H1 (cell line): ENCODE measurements around the gene GRIK4. TPM values are rescaled to one million over a fixed set of nuclear protein-coding genes. Genes with fewer than 3 reads are reported as not detected.

Experiments
- CTCF ChIA-PET: fragments of 300-600 bp; sonication (Branson Sonifier 250); formaldehyde crosslinking; loops from one replicate; lab custom pipeline; 2021; ENCODE audit not compliant: partially characterized antibody; lab: Charles Lee
- POLR2A ChIA-PET: fragments of 300-600 bp; sonication (Branson Sonifier 250); formaldehyde crosslinking; loops from one replicate; lab custom pipeline; 2021; ENCODE audit warnings: inconsistent platforms; ENCODE audit not compliant: partially characterized antibody; lab: Charles Lee
- DNase-seq, 2 experiments: peaks; one replicate each; pipeline versions ENCODE4 v3.0.0 to v3.0.0-alpha.2; 2010 to 2022; ENCODE audit warnings: low spot score in 2 of 2, low read depth in 1 of 2, mixed read lengths in 1 of 2
- FAIRE-seq: peaks from 2 replicates; lab custom pipeline; 2011; peaks lifted over from hg19 to GRCh38; lab: Jason Lieb, UNC
- H2AFZ ChIP-seq: 2 replicates; pipeline ENCODE4 v1.8.1; 2012; ENCODE audit warnings: low read length, inconsistent platforms
- H2AK5ac ChIP-seq: 2 replicates; pipeline ENCODE4 v1.6.1; 2013; ENCODE audit warnings: low read depth, low read length
- H2BK120ac ChIP-seq: replicated peaks from 2 replicates; pipeline ENCODE3; 2013; ENCODE audit warnings: low read depth, low read length, inconsistent platforms
- H2BK12ac ChIP-seq: 2 replicates; pipeline ENCODE4 v1.6.1; 2013; ENCODE audit warnings: low read depth, low read length
- H2BK15ac ChIP-seq: 2 replicates; pipeline ENCODE4 v1.6.1; 2013; ENCODE audit warnings: low read length
- H2BK20ac ChIP-seq: 2 replicates; pipeline ENCODE4 v1.6.1; 2013; ENCODE audit warnings: low read length
- H2BK5ac ChIP-seq: 2 replicates; pipeline ENCODE4 v1.6.1; 2013; ENCODE audit warnings: low read depth, low read length
- H3K14ac ChIP-seq: 2 replicates; pipeline ENCODE4 v1.6.1; 2013; ENCODE audit warnings: inconsistent platforms; ENCODE audit not compliant: insufficient read length
- H3K18ac ChIP-seq: 2 replicates; pipeline ENCODE4 v1.6.1; 2013; ENCODE audit warnings: low read length; ENCODE audit errors: extremely low read depth
- H3K23ac ChIP-seq: 2 replicates; pipeline ENCODE4 v1.6.1; 2013; ENCODE audit warnings: inconsistent platforms; ENCODE audit not compliant: insufficient read length
- H3K23me2 ChIP-seq: 2 replicates; pipeline ENCODE4 v1.6.1; 2013; ENCODE audit warnings: low read depth, low read length
- H3K27ac ChIP-seq: 2 replicates; pipeline ENCODE4 v1.6.1; 2011; ENCODE audit warnings: low read depth, low read length, inconsistent platforms
- H3K27me3 ChIP-seq, 4 experiments: replicated peaks in 1 of 4; 1 replicate in 1 of 4; 2 replicates in 3 of 4; pipeline versions ENCODE4 v1.6.1 to v1.8.1; 2011 to 2013; ENCODE audit warnings: low read length in 3 of 4, mild to moderate bottlenecking in 3 of 4, inconsistent platforms in 2 of 4, mixed read lengths in 2 of 4, moderate library complexity in 1 of 4; ENCODE audit not compliant: control insufficient read depth in 3 of 4, insufficient read depth in 3 of 4; ENCODE audit errors: extremely low read depth in 1 of 4
- H3K36me3 ChIP-seq, 4 experiments: 2 replicates each; pipeline versions ENCODE4 v1.6.1 to v1.8.1; 2011 to 2013; ENCODE audit warnings: mild to moderate bottlenecking in 4 of 4, low read length in 3 of 4, moderate library complexity in 2 of 4, control low read depth in 1 of 4, inconsistent platforms in 1 of 4; ENCODE audit not compliant: insufficient read depth in 4 of 4, control insufficient read depth in 2 of 4
- H3K4ac ChIP-seq: replicated peaks from 2 replicates; pipeline ENCODE3; 2013; ENCODE audit warnings: low read length, low read depth, mixed read lengths, inconsistent platforms; ENCODE audit not compliant: insufficient read length
- H3K4me1 ChIP-seq, 4 experiments: replicated peaks in 1 of 4; 1 replicate in 1 of 4; 2 replicates in 3 of 4; pipeline versions ENCODE4 v1.6.1 to v1.8.1; 2011 to 2013; ENCODE audit warnings: low read length in 3 of 4, inconsistent platforms in 2 of 4, mixed read lengths in 1 of 4; ENCODE audit not compliant: insufficient read depth in 4 of 4, control insufficient read depth in 3 of 4
- H3K4me2 ChIP-seq, 2 experiments: 2 replicates each; pipeline versions ENCODE4 v1.6.1 to v1.8.1; 2011 to 2013; ENCODE audit warnings: low read depth in 2 of 2, low read length in 2 of 2, control low read depth in 1 of 2, inconsistent platforms in 1 of 2, mild to moderate bottlenecking in 1 of 2; ENCODE audit not compliant: insufficient read depth in 1 of 2
- H3K4me3 ChIP-seq, 4 experiments: fragments of 200-600, 300-600 bp in 1 of 4; sonication (generic), shearing (Covaris generic), sonication (Bioruptor Twin) in 1 of 4; 2 replicates each; pipeline versions ENCODE4 v1.5.1 to v1.8.1; 2011 to 2016; ENCODE audit warnings: low read length in 4 of 4, low read depth in 3 of 4, control low read depth in 2 of 4, inconsistent platforms in 2 of 4, mild to moderate bottlenecking in 2 of 4, mixed read lengths in 1 of 4, moderate library complexity in 1 of 4; ENCODE audit not compliant: insufficient read depth in 2 of 4; ENCODE audit errors: extremely low read depth in 1 of 4
- H3K56ac ChIP-seq: replicated peaks from 2 replicates; pipeline ENCODE3; 2013; ENCODE audit warnings: low read depth, mild to moderate bottlenecking, mixed read lengths, low read length, inconsistent platforms; ENCODE audit not compliant: insufficient read length
- H3K79me1 ChIP-seq: 2 replicates; pipeline ENCODE4 v1.6.1; 2013; ENCODE audit warnings: low read depth, low read length, control low read depth
- H3K79me2 ChIP-seq, 2 experiments: 2 replicates each; pipeline versions ENCODE4 v1.6.1 to v1.8.1; 2012 to 2013; ENCODE audit warnings: low read length in 2 of 2, mild to moderate bottlenecking in 2 of 2, inconsistent platforms in 1 of 2; ENCODE audit not compliant: insufficient read depth in 2 of 2, control insufficient read depth in 1 of 2
- H3K9ac ChIP-seq, 4 experiments: replicated peaks in 1 of 4; 1 replicate in 1 of 4; 2 replicates in 3 of 4; pipeline versions ENCODE4 v1.6.1 to v1.8.1; 2011 to 2013; ENCODE audit warnings: low read depth in 3 of 4, low read length in 3 of 4, control low read depth in 2 of 4, mild to moderate bottlenecking in 2 of 4, moderate library complexity in 2 of 4, inconsistent platforms in 1 of 4; ENCODE audit errors: extremely low read depth in 1 of 4
- H3K9me3 ChIP-seq, 2 experiments: 2 replicates each; pipeline versions ENCODE4 v1.6.1 to v1.8.1; 2012 to 2013; ENCODE audit warnings: mild to moderate bottlenecking in 2 of 2, moderate library complexity in 2 of 2, control low read depth in 1 of 2, inconsistent platforms in 1 of 2, low read depth in 1 of 2, low read length in 1 of 2, mixed read lengths in 1 of 2; ENCODE audit not compliant: insufficient read depth in 2 of 2
- H4K20me1 ChIP-seq, 2 experiments: replicated peaks in 1 of 2; 2 replicates each; pipeline versions ENCODE3 to v1.8.1; 2011 to 2013; ENCODE audit warnings: inconsistent platforms in 2 of 2, low read length in 2 of 2, mild to moderate bottlenecking in 1 of 2; ENCODE audit not compliant: insufficient read depth in 2 of 2, control insufficient read depth in 1 of 2
- H4K5ac ChIP-seq: 2 replicates; pipeline ENCODE4 v1.6.1; 2013; ENCODE audit warnings: low read length, low read depth, mixed read lengths, inconsistent platforms; ENCODE audit not compliant: insufficient read length
- H4K8ac ChIP-seq: 2 replicates; pipeline ENCODE4 v1.8.0; 2013; ENCODE audit warnings: mild to moderate bottlenecking, moderate library complexity, low read length, inconsistent platforms; ENCODE audit not compliant: insufficient read depth; ENCODE audit errors: extremely low read depth
- H4K91ac ChIP-seq: replicated peaks from 2 replicates; pipeline ENCODE3; 2013; ENCODE audit warnings: low read length, mixed read lengths, inconsistent platforms; ENCODE audit not compliant: insufficient read length
- CEBPB ChIP-seq: IDR thresholded peaks from 2 replicates; pipeline ENCODE4 v1.6.1; 2012; ENCODE audit warnings: low read depth, low read length
- MAFK ChIP-seq: IDR thresholded peaks from 2 replicates; pipeline ENCODE4 v1.6.1; 2012; ENCODE audit warnings: low read depth, mild to moderate bottlenecking, improper control_type of control experiment, low read length
- RXRA ChIP-seq: IDR thresholded peaks from 2 replicates; pipeline ENCODE4 v1.6.1; 2011; ENCODE audit warnings: low read depth, mild to moderate bottlenecking, low read length, moderate library complexity; ENCODE audit not compliant: insufficient read depth
- TAF1 ChIP-seq: IDR thresholded peaks from 2 replicates; pipeline ENCODE4 v1.6.1; 2011; ENCODE audit warnings: mild to moderate bottlenecking, low read depth, low read length
- TBP ChIP-seq: IDR thresholded peaks from 2 replicates; pipeline ENCODE4 v1.6.1; 2011; ENCODE audit warnings: low read depth, low read length, improper control_type of control experiment
- whole genome bisulfite sequencing, 2 experiments: shearing (Covaris generic) in 1 of 2; methylation state at CpG; one replicate each; pipeline versions ENCODE4 v1.1.6 to v1.1.7; 2013 to 2015; ENCODE audit warnings: low lambda C conversion rate in 2 of 2, mixed read lengths in 2 of 2, inconsistent platforms in 1 of 2, low coverage in 1 of 2, missing lambda C conversion rate in 1 of 2; ENCODE audit not compliant: insufficient replicate concordance in 2 of 2, insufficient coverage in 1 of 2, insufficient read length in 1 of 2; ENCODE audit errors: extremely low coverage in 1 of 2, missing lambda C conversion rate in 1 of 2; 5-methylcytosine and 5-hydroxymethylcytosine counted together
- polyA plus RNA-seq, 7 experiments: library from polyadenylated mRNA; depleted of rRNA in 3 of 7; stranded (reverse) in 5 of 7; unstranded in 2 of 7; fragments of >200 nt in 5 of 7; fragments of 200-250 nt in 2 of 7; gene quantifications; 1 replicate in 5 of 7; 2 replicates in 1 of 7; 4 replicates in 1 of 7; pipeline versions ENCODE4 v1.2.1 to v1.2.3, GENCODE V29; 2011 to 2013; ENCODE audit warnings: missing spikeins in 2 of 7, mixed read lengths in 2 of 7
- total RNA-seq: library from RNA; stranded (reverse); fragmentation: NEBNext Ultra II Directional; extraction: Animal tissue kit (Norgen Biotek cat#: 25700); gene quantifications from 2 replicates; pipeline ENCODE4 v1.2.1, GENCODE V29; 2021
- TF ChIP-seq, protein P1 (sequence below): IDR thresholded peaks from 2 replicates; pipeline ENCODE4 v1.6.1; 2012; ENCODE audit warnings: inconsistent platforms

GRIK4 gene
- total and polyA plus RNA-seq, 2 of the 8 experiments (the other 6 are each of a cell fraction or from before 2014, with no cell fraction given): 1.2 to 2.9 TPM

DNA sequence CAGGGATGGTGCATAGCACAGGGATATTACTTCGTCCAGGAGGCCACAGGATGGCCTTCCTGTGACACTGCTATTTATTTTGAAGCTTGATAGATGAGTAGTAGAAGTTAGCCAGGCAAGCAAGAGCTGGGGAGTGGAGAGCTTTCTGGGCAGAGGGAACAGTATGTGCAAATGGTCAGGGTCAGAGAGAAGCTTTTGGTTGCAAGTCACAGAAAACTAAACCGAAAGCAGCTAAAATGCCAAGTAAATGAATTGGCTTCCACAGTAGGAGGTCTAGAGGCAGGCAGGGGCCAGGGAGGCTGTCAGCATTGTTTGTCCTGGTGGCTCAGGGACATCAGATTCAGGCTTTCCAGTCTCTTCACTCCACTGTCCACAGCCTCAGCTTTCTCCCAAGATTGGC lies 247.5 kb downstream of the GRIK4 start:
- no peak overlapping the region for H3K23ac ChIP-seq
- no peak overlapping the region for H3K27ac ChIP-seq
- H4K5ac ChIP-seq: no peak overlapping the region
- peak overlapping the region; percentile 65; the same call in 1 of the 2 replicates for H2AK5ac ChIP-seq
- H3K9ac ChIP-seq: no peak overlapping the region
- H2BK20ac ChIP-seq: no peak overlapping the region
- no peak for TF ChIP-seq CEBPB
- no peak for TF ChIP-seq MAFK
- TF ChIP-seq, protein P1, sequence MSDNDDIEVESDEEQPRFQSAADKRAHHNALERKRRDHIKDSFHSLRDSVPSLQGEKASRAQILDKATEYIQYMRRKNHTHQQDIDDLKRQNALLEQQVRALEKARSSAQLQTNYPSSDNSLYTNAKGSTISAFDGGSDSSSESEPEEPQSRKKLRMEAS: no peak
- TF ChIP-seq RXRA: no peak
- no peak for TF ChIP-seq TAF1
- TF ChIP-seq TBP: no peak
- TF ChIP-seq, all 59 proteins: peak for 0
- CTCF ChIA-PET: interaction anchor here (0.7 to 4.8 kb wide), 8 partner anchors 10 to 98 kb away, joined by 3 to 21 read pairs (median 5); no protein-coding TSS in a partner anchor
- Histone ChIP-seq H3K27me3 (no peaks in the 10 kb centered on the region), H3K9me3 (no peaks in the 10 kb centered on the region), H3K4me3 (no peak overlapping the region), H3K79me1 (no peaks in the 10 kb centered on the region), H3K18ac (no peak overlapping the region; the same call in 1 of the 2 replicates), H3K56ac (no peak overlapping the region), H2BK12ac (0 out of 2 replicates have a peak overlapping the region, but pooled peaks have one; percentile 27), H3K79me2 (no peaks in the 10 kb centered on the region), H3K23me2 (no peaks in the 10 kb centered on the region), H2BK15ac (0 out of 2 replicates have a peak overlapping the region, but pooled peaks have one; percentile 72), H2BK5ac (no peak overlapping the region; the same call in 1 of the 2 replicates), H2BK120ac (no peak overlapping the region), H2AFZ (no peak overlapping the region), H3K4ac (no peak overlapping the region), H3K4me1 (peaks cover 0 to 5% (median 3%) of the 10 kb centered on the region in 4 experiments; a peak in 2 of 7 replicates), H3K4me2 (no peak overlapping the region), H4K91ac (no peak overlapping the region), H3K14ac (no peak overlapping the region), H4K8ac (no peak overlapping the region), H4K20me1 (no peaks in the 10 kb centered on the region), H3K36me3 (no peaks in the 10 kb centered on the region)
- POLR2A ChIA-PET: no interaction called here
- FAIRE-seq (no peak), DNase-seq (no peak)
- WGBS, 2 experiments: 66% methylated on average over 2 of the region's 2 CpGs; no CpG with 5 or more reads in 1 of the 2 experiments
